Osteoblast (primary cell): ENCODE results near the gene PCP4. TPM values are rescaled to one million over a fixed set of nuclear protein-coding genes. Genes with fewer than 3 reads are reported as not detected.

Experiments used
- DNase-seq: peaks from one replicate; pipeline ENCODE4 v3.0.0; 2011; ENCODE audit warnings: low spot score, mixed read lengths; ENCODE audit not compliant: insufficient read length; ENCODE audit errors: missing footprints
- H2AFZ ChIP-seq: 2 replicates; pipeline ENCODE4 v1.6.0; 2011; ENCODE audit warnings: mild to moderate bottlenecking, low read length
- H3K27ac ChIP-seq: 2 replicates; pipeline ENCODE4 v1.5.1; 2011; ENCODE audit warnings: mild to moderate bottlenecking, low read depth, low read length, moderate library complexity
- H3K27me3 ChIP-seq: 2 replicates; pipeline ENCODE4 v1.6.0; 2012; ENCODE audit warnings: mild to moderate bottlenecking, control low read depth, inconsistent platforms, low read length, moderate library complexity; ENCODE audit not compliant: insufficient read depth
- H3K36me3 ChIP-seq: 2 replicates; pipeline ENCODE4 v1.5.1; 2011; ENCODE audit warnings: mild to moderate bottlenecking, low read length, control low read depth, moderate library complexity; ENCODE audit not compliant: insufficient read depth
- H3K4me1 ChIP-seq: 2 replicates; pipeline ENCODE4 v1.5.1; 2011; ENCODE audit warnings: mild to moderate bottlenecking, low read length, control low read depth, moderate library complexity; ENCODE audit not compliant: insufficient read depth
- H3K4me2 ChIP-seq: 2 replicates; pipeline ENCODE4 v1.6.0; 2011; ENCODE audit warnings: mild to moderate bottlenecking, low read length; ENCODE audit not compliant: insufficient read depth
- H3K4me3 ChIP-seq: fragments of 200-600 bp; sonication (generic); 3 replicates; pipeline ENCODE4 v1.5.1; 2012; ENCODE audit warnings: mild to moderate bottlenecking, low read length, inconsistent platforms; ENCODE audit not compliant: insufficient read depth
- H3K79me2 ChIP-seq: 2 replicates; pipeline ENCODE4 v1.6.0; 2012; ENCODE audit warnings: mild to moderate bottlenecking, low read length, control low read depth, inconsistent platforms; ENCODE audit not compliant: insufficient read depth
- H3K9me3 ChIP-seq: 2 replicates; pipeline ENCODE4 v1.5.1; 2011; ENCODE audit warnings: low read depth, low read length, control low read depth
- H4K20me1 ChIP-seq: 2 replicates; pipeline ENCODE4 v1.6.0; 2012; ENCODE audit warnings: mild to moderate bottlenecking, low read length, control low read depth; ENCODE audit not compliant: insufficient read depth
- CTCF ChIP-seq: IDR thresholded peaks from 2 replicates; pipeline ENCODE4 v1.5.1; 2011; ENCODE audit warnings: mild to moderate bottlenecking, low read depth, low read length, moderate library complexity; ENCODE audit errors: extremely low read depth
- total RNA-seq: library from RNA; depleted of rRNA; stranded (reverse); fragments of >200 nt; gene quantifications from 2 replicates; pipeline ENCODE4 v1.2.3, GENCODE V29; 2012

Gene PCP4
- total RNA-seq, 1 donor = not detected

- no peak for TF ChIP-seq CTCF
- no peak overlapping the region for H3K27ac ChIP-seq
Measured at GRCh38 chr21:39873687-39874086, 6.4 kb downstream of the PCP4 start.

GRCh38 chr21:39874206-39874605 is 7.0 kb downstream of the PCP4 start:
- no peaks in the 10 kb centered on the region for H3K4me1 ChIP-seq
- TF ChIP-seq CTCF = no peak
- H3K9me3 ChIP-seq = peaks cover 4% of the 10 kb centered on the region
- no peaks in the 10 kb centered on the region for H3K79me2 ChIP-seq
- no peaks in the 10 kb centered on the region for H3K27me3 ChIP-seq
- H3K4me2 ChIP-seq = no peak overlapping the region
- H3K27ac ChIP-seq = no peak overlapping the region
- no peak overlapping the region for H3K4me3 ChIP-seq
- no peak for DNase-seq
- no peaks in the 10 kb centered on the region for H3K36me3 ChIP-seq
- H4K20me1 ChIP-seq = no peaks in the 10 kb centered on the region
- no peak overlapping the region for H2AFZ ChIP-seq

More at GRCh38 chr21:39873687-39874086, 6.4 kb downstream of the PCP4 start:
- Histone ChIP-seq H3K79me2 (no peaks in the 10 kb centered on the region), H3K4me2 (no peak overlapping the region), H3K4me1 (no peaks in the 10 kb centered on the region), H3K36me3 (no peaks in the 10 kb centered on the region), H4K20me1 (no peaks in the 10 kb centered on the region), H3K9me3 (peaks cover 4% of the 10 kb centered on the region), H2AFZ (no peak overlapping the region), H3K27me3 (no peaks in the 10 kb centered on the region), H3K4me3 (no peak overlapping the region)
- no peak for DNase-seq

- H3K27ac ChIP-seq = no peak overlapping the region
- H3K4me1 ChIP-seq = no peaks in the 10 kb centered on the region
- H3K9me3 ChIP-seq = peaks cover 4% of the 10 kb centered on the region
- H3K36me3 ChIP-seq = no peaks in the 10 kb centered on the region
- no peak overlapping the region for H2AFZ ChIP-seq
- H3K27me3 ChIP-seq = no peaks in the 10 kb centered on the region
- H3K79me2 ChIP-seq = no peaks in the 10 kb centered on the region
- H4K20me1 ChIP-seq = no peaks in the 10 kb centered on the region
- no peak for DNase-seq
- H3K4me3 ChIP-seq = no peak overlapping the region
- TF ChIP-seq CTCF = no peak
- H3K4me2 ChIP-seq = no peak overlapping the region
Measured at GRCh38 chr21:39874759-39875158, 7.5 kb downstream of the PCP4 start.

GRCh38 chr21:39881661-39882060 is 14.4 kb downstream of the PCP4 start:
- Histone ChIP-seq H3K79me2 (no peaks in the 10 kb centered on the region), H4K20me1 (no peaks in the 10 kb centered on the region), H3K4me2 (no peak overlapping the region), H3K36me3 (no peaks in the 10 kb centered on the region), H3K27me3 (no peaks in the 10 kb centered on the region), H2AFZ (no peak overlapping the region), H3K27ac (no peak overlapping the region), H3K9me3 (peaks cover 1% of the 10 kb centered on the region), H3K4me3 (no peak overlapping the region), H3K4me1 (no peaks in the 10 kb centered on the region)
- no peak for TF ChIP-seq CTCF
- DNase-seq = no peak
